Kidney epithelial cell (primary cell): ENCODE data around the gene FGGY. TPM values are rescaled to one million over a fixed set of nuclear protein-coding genes. Genes with fewer than 3 reads are reported as not detected.

Source experiments
- DNase-seq: peaks from one replicate; pipeline ENCODE4 v3.0.0-alpha.2; 2010; ENCODE audit warnings: low read depth
- H3K27me3 ChIP-seq: 2 replicates; pipeline ENCODE4 v1.6.0; 2011; ENCODE audit warnings: low read length; ENCODE audit not compliant: control insufficient read depth, insufficient read depth
- H3K36me3 ChIP-seq: 2 replicates; pipeline ENCODE4 v1.5.1; 2011; ENCODE audit warnings: low read length; ENCODE audit not compliant: control insufficient read depth, insufficient read depth
- H3K4me3 ChIP-seq: 2 replicates; pipeline ENCODE4 v1.5.1; 2011; ENCODE audit warnings: low read depth, mild to moderate bottlenecking, control low read depth, low read length
- total RNA-seq: library from RNA; depleted of rRNA; stranded (reverse); fragments of >200 nt; gene quantifications from 2 replicates; pipeline ENCODE4 v1.2.3, GENCODE V29; 2015
- TF ChIP-seq, protein P1 (sequence below): IDR thresholded peaks from 2 replicates; pipeline ENCODE4 v1.5.1; 2011; ENCODE audit warnings: mild to moderate bottlenecking, moderate library complexity, low read length, control low read depth, inconsistent platforms; ENCODE audit not compliant: insufficient read depth, poor library complexity, severe bottlenecking

FGGY gene
- total RNA-seq, 1 donor from 2014 or later, result 8.6 TPM

DNA sequence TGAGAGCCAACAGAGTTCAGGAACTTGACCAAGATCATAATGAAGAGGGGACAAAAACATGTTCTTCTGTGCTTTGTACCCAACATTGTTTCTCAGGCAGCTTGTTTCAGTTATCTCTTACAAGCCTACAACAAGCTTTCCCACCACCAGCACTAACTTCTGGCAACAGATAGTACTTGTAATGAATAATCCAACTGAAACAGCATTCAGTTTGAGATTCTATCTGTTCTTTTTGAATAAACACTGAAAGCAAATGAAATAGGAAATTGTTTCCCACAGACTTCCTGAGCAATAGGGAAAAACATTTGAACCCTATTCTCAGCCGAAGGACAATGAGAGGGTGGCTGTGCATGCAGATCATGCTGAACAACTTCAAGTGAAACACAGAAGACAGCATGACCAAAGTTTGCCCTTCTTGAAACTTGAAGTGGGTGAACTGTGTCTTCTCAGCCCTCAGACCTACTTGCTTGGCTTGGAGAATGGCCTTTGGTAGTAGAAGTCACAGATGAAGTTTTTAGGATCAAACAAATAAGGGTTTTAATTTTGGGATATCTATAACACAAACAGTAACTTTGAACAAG lies 506.7 kb downstream of the FGGY start:
- DNase-seq, result peak; percentile 56
- no peak overlapping the region for H3K4me3 ChIP-seq
- TF ChIP-seq, protein P1, sequence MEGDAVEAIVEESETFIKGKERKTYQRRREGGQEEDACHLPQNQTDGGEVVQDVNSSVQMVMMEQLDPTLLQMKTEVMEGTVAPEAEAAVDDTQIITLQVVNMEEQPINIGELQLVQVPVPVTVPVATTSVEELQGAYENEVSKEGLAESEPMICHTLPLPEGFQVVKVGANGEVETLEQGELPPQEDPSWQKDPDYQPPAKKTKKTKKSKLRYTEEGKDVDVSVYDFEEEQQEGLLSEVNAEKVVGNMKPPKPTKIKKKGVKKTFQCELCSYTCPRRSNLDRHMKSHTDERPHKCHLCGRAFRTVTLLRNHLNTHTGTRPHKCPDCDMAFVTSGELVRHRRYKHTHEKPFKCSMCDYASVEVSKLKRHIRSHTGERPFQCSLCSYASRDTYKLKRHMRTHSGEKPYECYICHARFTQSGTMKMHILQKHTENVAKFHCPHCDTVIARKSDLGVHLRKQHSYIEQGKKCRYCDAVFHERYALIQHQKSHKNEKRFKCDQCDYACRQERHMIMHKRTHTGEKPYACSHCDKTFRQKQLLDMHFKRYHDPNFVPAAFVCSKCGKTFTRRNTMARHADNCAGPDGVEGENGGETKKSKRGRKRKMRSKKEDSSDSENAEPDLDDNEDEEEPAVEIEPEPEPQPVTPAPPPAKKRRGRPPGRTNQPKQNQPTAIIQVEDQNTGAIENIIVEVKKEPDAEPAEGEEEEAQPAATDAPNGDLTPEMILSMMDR, result no peak

DNA sequence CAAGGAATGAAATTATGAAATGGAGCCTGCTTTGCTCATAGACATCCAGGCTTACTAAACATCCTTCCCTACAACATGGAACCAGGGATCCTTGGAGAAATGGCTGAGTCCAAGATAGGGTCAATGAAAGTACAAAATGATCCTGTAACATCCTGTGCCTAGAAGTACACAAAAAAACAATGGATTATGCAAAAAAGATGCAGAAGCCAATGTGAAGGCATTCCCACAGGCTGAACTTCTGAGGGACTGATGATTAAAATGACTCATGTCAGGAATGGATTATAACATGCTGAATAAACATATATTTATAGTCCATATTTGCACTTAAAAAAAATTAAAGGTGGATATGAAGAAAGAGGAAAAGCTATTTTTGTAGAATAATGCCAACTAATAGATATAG lies 507.4 kb downstream of the FGGY start:
- Histone ChIP-seq H3K36me3 (no peaks in the 10 kb centered on the region), H3K27me3 (no peaks in the 10 kb centered on the region), H3K4me3 (no peak overlapping the region)
- no peak for DNase-seq
- TF ChIP-seq, protein P1, result no peak

More for the DNA sequence above, 506.7 kb downstream of the FGGY start:
- no peaks in the 10 kb centered on the region for H3K36me3 ChIP-seq
- H3K27me3 ChIP-seq, result no peaks in the 10 kb centered on the region

DNA sequence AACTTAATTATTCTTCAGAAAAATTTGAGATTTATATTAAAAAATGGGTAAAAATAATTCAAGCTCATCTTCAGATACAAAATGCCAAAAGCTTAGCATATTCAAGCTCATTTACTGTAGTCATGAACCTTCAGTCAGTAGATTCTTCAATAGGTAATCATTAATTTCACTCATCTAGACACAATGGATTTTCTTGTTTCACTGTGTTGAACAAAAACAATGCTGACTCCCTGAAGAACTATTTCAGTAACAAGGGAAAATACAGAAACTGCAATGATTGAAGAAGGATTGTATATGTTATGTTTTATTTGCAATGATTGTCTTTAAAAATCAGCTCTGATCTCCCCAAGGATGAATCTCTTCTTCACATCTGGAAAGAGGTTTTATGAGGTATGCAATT lies 508.7 kb downstream of the FGGY start:
- no peaks in the 10 kb centered on the region for H3K27me3 ChIP-seq
- no peaks in the 10 kb centered on the region for H3K36me3 ChIP-seq
- no peak overlapping the region for H3K4me3 ChIP-seq
- peak; percentile 53 for DNase-seq
- TF ChIP-seq, protein P1, result no peak
